A549 (cell line): ENCODE results near the gene PRPF8. TPM values are rescaled to one million over a fixed set of nuclear protein-coding genes. Genes with fewer than 3 reads are reported as not detected.

Experiments used
- ATAC-seq, 2 experiments: fragments of 200-7000 bp in 1 of 2; fragments of >200 bp in 1 of 2; cut with Nextera tagmentation in 1 of 2; cut with Tn5 transposase in 1 of 2; 3 replicates each; pipeline versions ENCODE4 v1.8.0 to v1.9.1; 2018 to 2020; ENCODE audit warnings: mild to moderate bottlenecking in 1 of 2, moderate library complexity in 1 of 2
- CTCF ChIA-PET: fragments of 300-600 bp; sonication (Branson Sonifier 250); formaldehyde crosslinking; extraction: SDS; loops from one replicate; lab custom pipeline; 2021; ENCODE audit warnings: antibody characterized with exemption, inconsistent platforms; lab: Yijun Ruan, JAX
- POLR2A ChIA-PET: fragments of 350-600 bp; formaldehyde crosslinking; extraction: SDS; loops from one replicate; lab custom pipeline; 2021; ENCODE audit warnings: antibody characterized with exemption, inconsistent platforms; lab: Yijun Ruan, JAX
- DNase-seq, 2 experiments: peaks; one replicate each; pipeline versions ENCODE4 v3.0.0 to v3.0.0-alpha.2; 2011 to 2016; ENCODE audit warnings: low read depth in 1 of 2, low spot score in 1 of 2
- FAIRE-seq: peaks from 2 replicates; lab custom pipeline; 2011; peaks lifted over from hg19 to GRCh38; lab: Jason Lieb, UNC
- H3K27ac ChIP-seq, 2 experiments: fragments of >200 bp; sonication (Bioruptor Twin); formaldehyde crosslinking; 3 replicates each; pipeline ENCODE4 v1.5.1; 2016 to 2017
- H3K4me1 ChIP-seq: fragments of >200 bp; sonication (Bioruptor Twin); formaldehyde crosslinking; 3 replicates; pipeline ENCODE4 v1.6.1; 2016
- H3K4me2 ChIP-seq: fragments of >200 bp; sonication (Bioruptor Twin); formaldehyde crosslinking; 3 replicates; pipeline ENCODE4 v1.6.1; 2016
- H3K4me3 ChIP-seq: fragments of >200 bp; sonication (Bioruptor Twin); formaldehyde crosslinking; 3 replicates; pipeline ENCODE4 v1.5.1; 2016
- H3K9me3 ChIP-seq: fragments of >200 bp; sonication (Bioruptor Twin); formaldehyde crosslinking; 3 replicates; pipeline ENCODE4 v1.6.1; 2016
- ATOH8 ChIP-seq: fragments of 250-450 bp; sonication (Bioruptor Pico); IDR thresholded peaks from 2 replicates; pipeline ENCODE4 v1.5.0; 2020; ENCODE audit warnings: low read depth, mild to moderate bottlenecking, moderate library complexity
- CBX8 ChIP-seq: fragments of 200-600 bp; sonication (generic); IDR thresholded peaks from 2 replicates; pipeline ENCODE4 v1.6.1; 2016
- CEBPB ChIP-seq, 2 experiments: fragments of >200 bp in 1 of 2; sonication (Bioruptor Twin) in 1 of 2; formaldehyde crosslinking in 1 of 2; IDR thresholded peaks; 2 replicates each; pipeline ENCODE4 v1.6.1; 2012 to 2016
- CHD2 ChIP-seq: fragments of 150-350 bp; IDR thresholded peaks from 2 replicates; pipeline ENCODE4 v1.6.1; 2014; ENCODE audit warnings: low read length; ENCODE audit not compliant: partially characterized antibody
- E2F6 ChIP-seq: IDR thresholded peaks from 2 replicates; pipeline ENCODE4 v1.6.1; 2012; ENCODE audit warnings: low read depth, borderline replicate concordance
- EHMT2 ChIP-seq: fragments of 200-600 bp; sonication (generic); IDR thresholded peaks from 2 replicates; pipeline ENCODE4 v1.6.1; 2016; ENCODE audit warnings: antibody characterized with exemption, low read depth, mild to moderate bottlenecking, moderate library complexity
- ELK1 ChIP-seq: fragments of 150-350 bp; IDR thresholded peaks from 2 replicates; pipeline ENCODE4 v1.6.1; 2014; ENCODE audit warnings: low read depth, mild to moderate bottlenecking, low read length
- EP300 ChIP-seq, 2 experiments: fragments of >200 bp; sonication (Bioruptor Twin); formaldehyde crosslinking; IDR thresholded peaks; 2 replicates in 1 of 2; 3 replicates in 1 of 2; pipeline ENCODE4 v1.6.1; 2016 to 2017
- FOXS1 ChIP-seq: fragments of 250-450 bp; sonication (Bioruptor Pico); IDR thresholded peaks from 2 replicates; pipeline ENCODE4 v1.5.0; 2020; ENCODE audit warnings: mild to moderate bottlenecking, moderate library complexity
- HES2 ChIP-seq: fragments of >200 bp; sonication (Bioruptor Twin); formaldehyde crosslinking; IDR thresholded peaks from 2 replicates; pipeline ENCODE4 v1.6.1; 2016
- HEYL ChIP-seq: fragments of 250-450 bp; sonication (Bioruptor Pico); IDR thresholded peaks from 2 replicates; pipeline ENCODE4 v1.8.0; 2021; ENCODE audit warnings: mild to moderate bottlenecking, moderate library complexity
- HOXA7 ChIP-seq: fragments of 250-450 bp; sonication (Bioruptor Pico); IDR thresholded peaks from 2 replicates; pipeline ENCODE4 v1.5.0; 2020; ENCODE audit warnings: mild to moderate bottlenecking, moderate library complexity
- HOXB13 ChIP-seq: fragments of 250-450 bp; sonication (Bioruptor Pico); IDR thresholded peaks from 2 replicates; pipeline ENCODE4 v1.5.0; 2020; ENCODE audit warnings: low read depth, mild to moderate bottlenecking, moderate library complexity
- JUN ChIP-seq, 2 experiments: fragments of >200 bp; sonication (Bioruptor Twin); formaldehyde crosslinking; IDR thresholded peaks; 2 replicates in 1 of 2; 3 replicates in 1 of 2; pipeline ENCODE4 v1.6.1; 2016 to 2017
- JUNB ChIP-seq: fragments of >200 bp; sonication (Bioruptor Twin); formaldehyde crosslinking; IDR thresholded peaks from 2 replicates; pipeline ENCODE4 v1.6.1; 2016
- KDM1A ChIP-seq: fragments of 200-600 bp; sonication (generic); IDR thresholded peaks from 2 replicates; pipeline ENCODE4 v1.6.1; 2016; ENCODE audit warnings: low read depth, mild to moderate bottlenecking
- KDM5A ChIP-seq: fragments of 200-600 bp; sonication (generic); IDR thresholded peaks from 2 replicates; pipeline ENCODE4 v1.6.1; 2016; ENCODE audit warnings: antibody characterized with exemption, mild to moderate bottlenecking
- MAZ ChIP-seq: fragments of 150-350 bp; IDR thresholded peaks from 2 replicates; pipeline ENCODE4 v1.6.1; 2014; ENCODE audit warnings: antibody characterized with exemption, low read depth, low read length, borderline replicate concordance
- MYC ChIP-seq: IDR thresholded peaks from 2 replicates; pipeline ENCODE4 v1.6.1; 2012; ENCODE audit warnings: mild to moderate bottlenecking, inconsistent platforms, low read length, improper control_type of control experiment, borderline replicate concordance
- NPAS2 ChIP-seq: fragments of 250-450 bp; sonication (Bioruptor Pico); IDR thresholded peaks from 2 replicates; pipeline ENCODE4 v1.8.0; 2022; ENCODE audit warnings: mild to moderate bottlenecking, moderate library complexity, borderline replicate concordance
- PBX3 ChIP-seq: IDR thresholded peaks from 2 replicates; pipeline ENCODE4 v1.6.1; 2012
- PHF8 ChIP-seq: fragments of 200-600 bp; sonication (generic); IDR thresholded peaks from 2 replicates; pipeline ENCODE4 v1.6.1; 2016; ENCODE audit warnings: low read depth, mild to moderate bottlenecking, antibody characterized with exemption, moderate library complexity, borderline replicate concordance
- RAD21 ChIP-seq, 2 experiments: fragments of >200 bp in 1 of 2; sonication (Bioruptor Twin) in 1 of 2; formaldehyde crosslinking in 1 of 2; IDR thresholded peaks in 1 of 2; conservative IDR thresholded peaks in 1 of 2; 2 replicates in 1 of 2; 3 replicates in 1 of 2; pipeline ENCODE4 v1.6.1; 2012 to 2018; ENCODE audit warnings: inconsistent platforms in 1 of 2
- RARB ChIP-seq: fragments of 250-450 bp; sonication (Bioruptor Pico); IDR thresholded peaks from 2 replicates; pipeline ENCODE4 v1.8.0; 2021; ENCODE audit warnings: mild to moderate bottlenecking, moderate library complexity
- RCOR1 ChIP-seq: fragments of 150-350 bp; IDR thresholded peaks from 2 replicates; pipeline ENCODE4 v1.6.1; 2014; ENCODE audit warnings: antibody characterized with exemption, low read length, low read depth
- SMC3 ChIP-seq: fragments of >200 bp; sonication (Bioruptor Twin); formaldehyde crosslinking; IDR thresholded peaks from 3 replicates; pipeline ENCODE4 v1.6.1; 2018; ENCODE audit warnings: inconsistent platforms
- TP53 ChIP-seq: fragments of 250-450 bp; sonication (Bioruptor Pico); IDR thresholded peaks from 2 replicates; pipeline ENCODE4 v1.5.0; 2021; ENCODE audit warnings: mild to moderate bottlenecking, moderate library complexity
- ZC3H11A ChIP-seq: fragments of 450-650 bp; IDR thresholded peaks from 2 replicates; pipeline ENCODE4 v1.6.1; 2014; ENCODE audit warnings: antibody characterized with exemption, mild to moderate bottlenecking
- ZFP36 ChIP-seq: fragments of 450-650 bp; IDR thresholded peaks from 2 replicates; pipeline ENCODE4 v1.6.1; 2014; ENCODE audit warnings: borderline replicate concordance; ENCODE audit not compliant: partially characterized antibody
- ZNF302 ChIP-seq: fragments of 250-450 bp; sonication (Bioruptor Pico); IDR thresholded peaks from 2 replicates; pipeline ENCODE4 v1.9.0; 2021; ENCODE audit warnings: inconsistent platforms, mild to moderate bottlenecking, moderate library complexity
- whole genome bisulfite sequencing: methylation state at CpG from one replicate; pipeline ENCODE4 v1.1.6; 2017; ENCODE audit errors: missing lambda C conversion rate; 5-methylcytosine and 5-hydroxymethylcytosine counted together
- polyA plus RNA-seq, 4 experiments: library from polyadenylated mRNA; depleted of rRNA in 3 of 4; stranded (reverse); fragments of >200 nt; fragmentation: RNase III in 1 of 4; extraction: RNeasy Plus Mini Kit Qiagen cat#74134 plus additional on column Dnase treatment in 1 of 4; gene quantifications; 2 replicates in 3 of 4; 3 replicates in 1 of 4; pipeline ENCODE4 v1.2.3, GENCODE V29; 2011 to 2017

The PRPF8 gene
- polyA plus RNA-seq, 2 of the 4 experiments (the other 2 are of a cell fraction) = 234 to 263 TPM

GRCh38 chr17:1607971-1608320, 76.7 kb downstream of the PRPF8 start:
- Histone ChIP-seq H3K4me1 (no peaks in the 10 kb centered on the region), H3K9me3 (no peaks in the 10 kb centered on the region), H3K4me3 (no peak overlapping the region), H3K27ac (no peak overlapping the region), H3K4me2 (no peak overlapping the region)
- DNase-seq = no peak
- FAIRE-seq = no peak
- TF ChIP-seq HOXB13 (no peak), E2F6 (no peak), HES2 (no peak), MAZ (no peak), ELK1 (no peak), KDM5A (no peak), PHF8 (no peak), FOXS1 (CRISPR knock-in tag) (no peak), JUNB (no peak), ZFP36 (no peak), HEYL (CRISPR knock-in tag) (no peak), EHMT2 (no peak), ZC3H11A (no peak), TP53 (CRISPR knock-in tag) (no peak), SMC3 (no peak), PBX3 (no peak), HOXA7 (no peak), RCOR1 (no peak), CHD2 (no peak), NPAS2 (no peak)
- ChIA-PET CTCF (interaction anchor here (0.6 to 4.3 kb wide), 10 partner anchors 8 to 41 kb away, joined by 3 to 43 read pairs (median 4); partner anchors contain the start of genes RILP and SLC43A2), POLR2A (interaction anchor here (1.1 kb wide), 1 partner anchor 21 kb away, joined by 3 read pairs; the partner anchor contains the start of gene SLC43A2)
- WGBS = 92% methylated on average over 5 of the region's 5 CpGs
- no peak for ATAC-seq

GRCh38 chr17:1606352-1606985, 78.2 kb downstream of the PRPF8 start:
- WGBS = 75% methylated on average over 18 of the region's 26 CpGs
- no peak for FAIRE-seq
- no peak overlapping the region for H3K27ac ChIP-seq
- H3K4me2 ChIP-seq = no peak overlapping the region
- H3K4me1 ChIP-seq = no peaks in the 10 kb centered on the region
- DNase-seq = no peak
- ChIA-PET CTCF (interaction anchor here (0.8 to 4.3 kb wide), 8 partner anchors 10 to 42 kb away, joined by 3 to 43 read pairs (median 14); partner anchors contain the start of genes RILP and SLC43A2), POLR2A (no interaction called here)
- H3K9me3 ChIP-seq = peaks cover 7% of the 10 kb centered on the region; the same call in 2 of the 3 replicates
- H3K4me3 ChIP-seq = no peak overlapping the region
- ATAC-seq = peak in 1 of 2 experiments; percentile 28; a peak in 3 of 6 replicates
- TF ChIP-seq CEBPB (IDR thresholded peaks at IDR 0.05) (no peak), RARB (CRISPR knock-in tag) (no peak), JUN (IDR thresholded peaks at IDR 0.05) (no peak), ATOH8 (CRISPR knock-in tag) (no peak), EP300 (IDR thresholded peaks at IDR 0.05) (no peak), KDM1A (no peak), FOXS1 (CRISPR knock-in tag) (no peak), CBX8 (no peak), RAD21 (conservative IDR thresholded peaks at IDR 0.05 in 1 of 2, IDR thresholded peaks at IDR 0.05 in 1 of 2) (no peak), NPAS2 (no peak), ZNF302 (CRISPR knock-in tag) (no peak), CHD2 (no peak), HOXA7 (no peak), MAZ (no peak), MYC (no peak), HOXB13 (no peak), HEYL (CRISPR knock-in tag) (no peak)
